GM12875 (cell line): Measurements from ENCODE around the gene SLTM.
"Not testable (repeated sequence)": the region's sequence is repeated elsewhere in the genome, so short reads cannot be mapped to it uniquely, and the experiment has no call there.

Source experiments
- H3K4me3 ChIP-seq: one replicate; pipeline ENCODE4 v1.5.1; 2011; ENCODE audit warnings: low read depth, low read length, control low read depth
- CTCF ChIP-seq: IDR thresholded peaks from 2 replicates; pipeline ENCODE4 v1.5.1; 2011; ENCODE audit warnings: low read depth, mild to moderate bottlenecking, control low read depth, inconsistent platforms, low read length, moderate library complexity, borderline replicate concordance; ENCODE audit not compliant: insufficient read depth

The SLTM gene

DNA sequence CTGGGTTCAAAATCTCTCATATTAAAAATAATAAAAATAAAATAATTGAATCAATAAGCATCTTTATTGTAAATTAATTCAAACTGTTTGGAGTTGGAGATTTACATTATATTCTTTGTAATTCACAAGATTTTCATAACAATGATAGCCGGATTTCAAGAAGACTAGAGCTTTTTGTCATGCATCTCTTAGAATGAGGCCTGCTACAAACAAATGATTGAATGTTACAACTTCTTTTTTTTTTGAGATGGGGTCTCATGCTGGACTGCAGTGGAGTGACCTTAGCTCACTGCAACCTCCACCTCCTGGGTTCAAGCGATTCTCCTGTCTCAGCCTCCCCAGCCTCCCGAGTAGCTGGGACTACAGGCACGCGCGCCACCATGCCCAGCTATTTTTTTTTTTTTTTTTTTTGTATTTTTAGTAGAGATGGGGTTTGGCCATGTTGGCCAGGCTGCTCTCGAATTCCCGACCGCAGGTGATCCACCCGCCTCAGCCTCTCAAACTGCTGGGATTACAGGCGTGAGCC lies 3.5 kb downstream of the SLTM start:
- no peak overlapping the region for H3K4me3 ChIP-seq
- no peak for TF ChIP-seq CTCF

- no peak for TF ChIP-seq CTCF
- H3K4me3 ChIP-seq, result no peak overlapping the region
These were observed 6.7 kb downstream of the SLTM start for GRCh38 chr15:58926823-58927222.

GRCh38 chr15:58924327-58924726 lies 9.2 kb downstream of the SLTM start:
- no peak overlapping the region for H3K4me3 ChIP-seq
- no peak for TF ChIP-seq CTCF

GRCh38 chr15:58923696-58924300 lies 9.7 kb downstream of the SLTM start:
- H3K4me3 ChIP-seq, result no peak overlapping the region
- TF ChIP-seq CTCF, result no peak

DNA sequence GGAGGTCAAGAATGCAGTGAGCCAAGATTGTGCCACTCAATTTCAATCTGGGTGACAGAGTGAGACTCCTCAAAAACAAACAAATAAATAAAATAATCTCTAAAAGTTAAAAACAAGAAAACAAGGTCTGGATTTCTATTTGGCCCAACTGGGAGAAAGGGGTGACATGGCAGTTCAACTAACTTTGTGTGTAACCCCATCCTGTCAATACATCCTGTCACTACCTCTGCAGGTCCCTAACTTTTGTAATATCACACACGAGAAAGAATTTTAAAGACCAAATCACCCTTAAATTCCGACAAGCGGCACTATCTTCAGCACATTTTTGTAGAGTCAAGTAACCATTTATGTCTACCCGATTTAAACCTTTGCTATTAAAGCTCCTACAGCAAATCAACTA lies 10.2 kb downstream of the SLTM start:
- no peak for TF ChIP-seq CTCF
- no peak overlapping the region for H3K4me3 ChIP-seq

- no peak overlapping the region for H3K4me3 ChIP-seq
- no peak for TF ChIP-seq CTCF
These were observed 12.2 kb downstream of the SLTM start for GRCh38 chr15:58921267-58921790.

DNA sequence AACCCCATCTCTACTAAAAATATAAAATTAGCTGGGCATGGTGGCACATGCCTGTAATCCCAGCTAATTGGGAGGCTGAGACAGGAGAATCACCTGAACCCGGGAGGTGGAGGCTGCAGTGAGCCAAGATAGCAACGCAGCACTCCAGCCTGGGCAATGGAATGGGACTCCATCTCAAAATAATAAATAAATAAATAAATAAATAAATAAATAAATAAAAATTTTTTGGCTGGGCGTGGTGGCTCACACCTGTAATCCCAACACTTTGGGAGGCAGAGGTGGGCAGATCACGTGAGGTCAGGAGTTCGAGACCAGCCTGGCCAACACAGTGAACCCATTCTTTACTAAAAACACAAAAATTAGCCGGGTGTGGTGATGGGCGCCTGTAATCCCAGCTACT lies 13.0 kb downstream of the SLTM start:
- H3K4me3 ChIP-seq, result not testable (repeated sequence)
